H1 (cell line): Measurements from ENCODE around the gene DGKI. TPM values are rescaled to one million over a fixed set of nuclear protein-coding genes. Genes with fewer than 3 reads are reported as not detected.

Experiments
- PHF8 ChIP-seq: fragments of 200-600 bp; sonication (generic); conservative IDR thresholded peaks from 2 replicates; pipeline ENCODE4 v1.7.1; 2012; ENCODE audit warnings: low read depth, mild to moderate bottlenecking, inconsistent platforms, low read length, moderate library complexity
- polyA plus RNA-seq, 7 experiments: library from polyadenylated mRNA; depleted of rRNA in 3 of 7; stranded (reverse) in 5 of 7; unstranded in 2 of 7; fragments of >200 nt in 5 of 7; fragments of 200-250 nt in 2 of 7; gene quantifications; 1 replicate in 5 of 7; 2 replicates in 1 of 7; 4 replicates in 1 of 7; pipeline versions ENCODE4 v1.2.1 to v1.2.3, GENCODE V29; 2011 to 2013; ENCODE audit warnings: missing spikeins in 2 of 7, mixed read lengths in 2 of 7
- total RNA-seq: library from RNA; stranded (reverse); fragmentation: NEBNext Ultra II Directional; extraction: Animal tissue kit (Norgen Biotek cat#: 25700); gene quantifications from 2 replicates; pipeline ENCODE4 v1.2.1, GENCODE V29; 2021

Gene DGKI
- total and polyA plus RNA-seq, 2 of the 8 experiments (the other 6 are each of a cell fraction or from before 2014, with no cell fraction given): 0.20 to 0.71 TPM

GRCh38 chr7:137462074-137462715 is 384.6 kb downstream of the DGKI start (continued):
- TF ChIP-seq PHF8: no peak
